Small intestine (tissue), 16 donors: Measurements from ENCODE around the gene FZD1. TPM values are rescaled to one million over a fixed set of nuclear protein-coding genes. Genes with fewer than 3 reads are reported as not detected.

Experiments
- DNase-seq, 2 donors: peaks; one replicate each; pipeline versions ENCODE4 v3.0.0 to v3.0.0-alpha.2; 2013
- FAIRE-seq: peaks from 2 replicates; lab custom pipeline; 2012; peaks lifted over from hg19 to GRCh38; lab: Jason Lieb, UNC
- H3K27ac ChIP-seq, 3 donors: one replicate each; pipeline ENCODE4 v1.5.1; 2013; ENCODE audit warnings: low read length in 2 of 3, mild to moderate bottlenecking in 2 of 3, control low read depth in 1 of 3, inconsistent platforms in 1 of 3, low read depth in 1 of 3, moderate library complexity in 1 of 3
- H3K27me3 ChIP-seq, 3 donors: one replicate each; pipeline ENCODE4 v1.6.1; 2013; ENCODE audit warnings: low read length in 3 of 3, inconsistent platforms in 1 of 3; ENCODE audit not compliant: control insufficient read depth in 3 of 3, insufficient read depth in 3 of 3
- H3K36me3 ChIP-seq, 3 donors: one replicate each; pipeline ENCODE4 v1.6.1; 2013; ENCODE audit warnings: low read length in 3 of 3, inconsistent platforms in 1 of 3, low read depth in 1 of 3, mild to moderate bottlenecking in 1 of 3, moderate library complexity in 1 of 3; ENCODE audit not compliant: control insufficient read depth in 3 of 3, insufficient read depth in 2 of 3
- H3K4me1 ChIP-seq, 3 donors: one replicate each; pipeline ENCODE4 v1.6.1; 2013; ENCODE audit warnings: low read length in 2 of 3, inconsistent platforms in 1 of 3, low read depth in 1 of 3, mild to moderate bottlenecking in 1 of 3, moderate library complexity in 1 of 3; ENCODE audit not compliant: control insufficient read depth in 3 of 3, insufficient read depth in 2 of 3
- H3K4me3 ChIP-seq, 3 donors: one replicate each; pipeline ENCODE4 v1.5.1; 2013; ENCODE audit warnings: low read length in 3 of 3, control low read depth in 1 of 3, inconsistent platforms in 1 of 3, low read depth in 1 of 3, mild to moderate bottlenecking in 1 of 3, moderate library complexity in 1 of 3
- H3K9me3 ChIP-seq, 2 donors: one replicate each; pipeline ENCODE4 v1.6.1; 2013; ENCODE audit warnings: low read depth in 1 of 2, low read length in 1 of 2; ENCODE audit not compliant: control insufficient read depth in 2 of 2, insufficient read depth in 1 of 2
- WGBS, 3 donors: extraction: QIAGEN DNeasy Blood & Tissue Kit; methylation state at CpG; one replicate each; pipeline ENCODE4 v1.1.7; 2013; 5-methylcytosine and 5-hydroxymethylcytosine counted together
- long read RNA-seq, 10 donors: transcript quantifications; one replicate each; lab custom pipeline, GENCODE V29; 2026
- polyA plus RNA-seq, 4 donors: library from polyadenylated mRNA; stranded (reverse) in 3 of 4; unstranded in 1 of 4; fragments of 200-250 nt in 3 of 4; fragments of 120-200 nt in 1 of 4; gene quantifications; one replicate each; pipeline versions ENCODE4 v1.2.1 to v1.2.3, GENCODE V29; 2013
- donor health status: healthy with polysubstance abuse.
- donor health status: control.
- donor health status: control.
- donor health status: Bipolar disorder and iron deficiency.
- donor health status: healthy.

Gene FZD1
- 10 to 100 TPM in 1 of 4 donors, 1 to 10 TPM in 3; 1.8 to 12.2 (median 3.4) TPM for polyA plus RNA-seq
- long read RNA-seq, donor 1, full-length matches to known transcripts, result 34 of 34 reads
- long read RNA-seq, donor 1, partial matches to known transcripts, result 0 of 34 reads
- long read RNA-seq, donor 1, other reads (novel, unspliced or antisense), result 0 of 34 reads
- long read RNA-seq, donor 2, full-length matches to known transcripts, result 6 of 6 reads
- long read RNA-seq, donor 2, partial matches to known transcripts, result 0 of 6 reads
- long read RNA-seq, donor 2, other reads (novel, unspliced or antisense), result 0 of 6 reads
- long read RNA-seq, donor 3, full-length matches to known transcripts, result 9 of 9 reads
- long read RNA-seq, donor 3, partial matches to known transcripts, result 0 of 9 reads
- long read RNA-seq, donor 3, other reads (novel, unspliced or antisense), result 0 of 9 reads
- long read RNA-seq, donor 4, full-length matches to known transcripts, result 2 of 2 reads
- long read RNA-seq, donor 4, partial matches to known transcripts, result 0 of 2 reads
- long read RNA-seq, donor 4, other reads (novel, unspliced or antisense), result 0 of 2 reads
- long read RNA-seq, donor 5, full-length matches to known transcripts, result 12 of 12 reads
- long read RNA-seq, donor 5, partial matches to known transcripts, result 0 of 12 reads
- long read RNA-seq, donor 5, other reads (novel, unspliced or antisense), result 0 of 12 reads
- long read RNA-seq, donor 6, full-length matches to known transcripts, result 14 of 14 reads
- long read RNA-seq, donor 6, partial matches to known transcripts, result 0 of 14 reads
- long read RNA-seq, donor 6, other reads (novel, unspliced or antisense), result 0 of 14 reads
- long read RNA-seq, donor 7, full-length matches to known transcripts, result 184 of 184 reads
- long read RNA-seq, donor 7, partial matches to known transcripts, result 0 of 184 reads
- long read RNA-seq, donor 7, other reads (novel, unspliced or antisense), result 0 of 184 reads
- long read RNA-seq, donor 8, full-length matches to known transcripts, result 1 of 1 reads
- long read RNA-seq, donor 8, partial matches to known transcripts, result 0 of 1 reads
- long read RNA-seq, donor 8, other reads (novel, unspliced or antisense), result 0 of 1 reads
- long read RNA-seq, donor 9, full-length matches to known transcripts, result 4 of 4 reads
- long read RNA-seq, donor 9, partial matches to known transcripts, result 0 of 4 reads
- long read RNA-seq, donor 9, other reads (novel, unspliced or antisense), result 0 of 4 reads
- long read RNA-seq, donor 10, full-length matches to known transcripts, result 33 of 33 reads
- long read RNA-seq, donor 10, partial matches to known transcripts, result 0 of 33 reads
- long read RNA-seq, donor 10, other reads (novel, unspliced or antisense), result 0 of 33 reads

- WGBS, 3 donors, result 0% methylated on average over 57 to 90 of the region's 90 CpGs
- no peak for FAIRE-seq
Observed at GRCh38 chr7:91264046-91264923, at the start of gene FZD1. Gene FZD1 (plus strand): TSS chr7:91264433. CDS start chr7:91264881, 448 bp downstream.

DNA sequence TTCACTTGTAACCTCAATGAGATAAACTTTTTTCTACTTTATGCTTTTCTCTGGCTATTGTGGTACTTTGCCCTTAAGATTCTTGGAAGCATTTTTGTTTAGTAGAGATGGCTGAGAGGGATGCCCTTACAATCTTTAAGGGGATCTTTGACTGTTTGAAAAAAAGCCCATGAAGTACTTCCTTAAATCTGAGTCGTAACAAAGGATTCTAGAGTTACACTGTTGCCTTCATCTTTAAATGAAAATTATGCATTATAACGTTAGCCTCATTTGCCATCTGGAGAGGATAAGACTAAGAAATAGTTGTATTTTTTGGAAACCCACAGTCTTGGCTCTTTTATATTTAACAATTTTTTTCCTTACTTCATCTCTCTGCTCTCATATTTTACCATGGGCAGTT, 37.8 kb upstream of the FZD1 start:
- WGBS, 3 donors, result 64 to 80% (median 71%) methylated on average over 2 of the region's 2 CpGs
- Histone ChIP-seq H3K4me3 (no peak overlapping the region), H3K4me1 (no peaks in the 10 kb centered on the region), H3K36me3 (no peaks in the 10 kb centered on the region), H3K27ac (no peak overlapping the region), H3K9me3 (no peaks in the 10 kb centered on the region), H3K27me3 (no peaks in the 10 kb centered on the region)
- no peak for FAIRE-seq
- DNase-seq, result no peak

More at GRCh38 chr7:91264046-91264923, at the start of gene FZD1:
- H3K27me3 ChIP-seq, result peaks cover 0 to 14% (median 3%) of the 10 kb centered on the region in 3 donors
- H3K36me3 ChIP-seq, result peaks cover 0 to 15% (median 0%) of the 10 kb centered on the region in 3 donors
- no peaks in the 10 kb centered on the region for H3K9me3 ChIP-seq
- H3K27ac ChIP-seq, result peak within 1 kb of the TSS; percentile 75 to 93 (median 93)
- peaks cover 0 to 15% (median 9%) of the 10 kb centered on the region in 3 donors for H3K4me1 ChIP-seq
- peak; percentile 98 to 99 for DNase-seq
- peak within 1 kb of the TSS; percentile 72 to 74 (median 73) for H3K4me3 ChIP-seq

- no peak for DNase-seq
- FAIRE-seq, result no peak
Observed at GRCh38 chr7:91228327-91228726, 35.9 kb upstream of the FZD1 start.

GRCh38 chr7:91228927-91229558, 35.2 kb upstream of the FZD1 start:
- DNase-seq (no peak), FAIRE-seq (no peak)
- Histone ChIP-seq H3K4me1 (no peaks in the 10 kb centered on the region), H3K36me3 (no peaks in the 10 kb centered on the region), H3K4me3 (no peak overlapping the region), H3K9me3 (no peaks in the 10 kb centered on the region), H3K27me3 (no peaks in the 10 kb centered on the region), H3K27ac (no peak overlapping the region)
- 71 to 81% (median 74%) methylated on average over 2 of the region's 2 CpGs for WGBS, 3 donors

More at GRCh38 chr7:91228327-91228726, 35.9 kb upstream of the FZD1 start:
- H3K4me1 ChIP-seq, result no peaks in the 10 kb centered on the region
- no peaks in the 10 kb centered on the region for H3K36me3 ChIP-seq
- H3K27me3 ChIP-seq, result no peaks in the 10 kb centered on the region
- no peak overlapping the region for H3K27ac ChIP-seq
- H3K9me3 ChIP-seq, result no peaks in the 10 kb centered on the region
- WGBS, 3 donors, result 80 to 92% (median 90%) methylated on average over 2 of the region's 2 CpGs
- no peak overlapping the region for H3K4me3 ChIP-seq

GRCh38 chr7:91230100-91230499, 34.1 kb upstream of the FZD1 start:
- 60 to 82% (median 82%) methylated on average over 2 of the region's 2 CpGs for WGBS, 3 donors
- H3K27me3 ChIP-seq, result no peaks in the 10 kb centered on the region
- no peak overlapping the region for H3K27ac ChIP-seq
- DNase-seq, result no peak
- FAIRE-seq, result no peak
- H3K36me3 ChIP-seq, result no peaks in the 10 kb centered on the region
- no peaks in the 10 kb centered on the region for H3K4me1 ChIP-seq
- no peaks in the 10 kb centered on the region for H3K9me3 ChIP-seq
- no peak overlapping the region for H3K4me3 ChIP-seq

DNA sequence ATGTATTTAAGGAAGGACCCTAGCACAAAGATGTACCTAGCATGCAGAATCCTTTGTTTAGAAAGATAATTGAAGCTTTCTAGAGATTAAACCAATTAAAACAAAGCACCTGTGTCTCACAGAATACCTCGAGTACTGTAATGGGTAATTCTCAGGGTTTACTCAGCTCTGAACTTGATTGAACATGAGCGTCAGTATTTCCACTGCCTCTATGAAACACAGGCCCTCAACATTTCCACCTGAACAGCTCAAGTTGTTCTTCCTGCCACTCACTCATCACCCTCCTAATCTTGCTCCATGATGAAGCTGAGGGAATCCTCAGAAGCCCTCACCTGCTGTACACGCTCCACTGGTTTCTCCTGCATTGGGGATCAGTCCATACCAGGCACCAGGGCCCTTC, 33.7 kb upstream of the FZD1 start:
- FAIRE-seq, result no peak
- WGBS, 3 donors, result 71 to 84% (median 73%) methylated on average over 3 of the region's 3 CpGs

DNA sequence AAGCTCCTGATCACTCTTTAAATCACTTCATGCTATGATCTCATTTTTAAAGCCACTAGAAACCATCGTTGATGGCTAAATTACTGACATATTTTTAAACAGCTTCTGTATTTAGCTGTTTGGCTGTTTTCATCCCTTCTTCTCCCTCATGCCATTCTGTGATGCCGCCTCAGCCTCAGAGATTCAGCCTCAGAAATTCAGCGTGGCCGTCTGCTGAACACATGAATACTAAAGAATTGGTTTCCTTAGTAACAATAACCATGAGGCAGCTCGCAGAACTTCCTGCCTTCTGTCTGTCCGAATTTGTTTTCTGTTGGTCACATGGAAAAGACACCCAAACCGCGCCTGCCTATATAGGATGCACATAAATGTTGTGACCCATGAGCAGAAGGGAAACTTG, 31.0 kb upstream of the FZD1 start:
- WGBS, 3 donors, result 67 to 84% (median 74%) methylated on average over 8 of the region's 8 CpGs
- no peak for DNase-seq
- H3K9me3 ChIP-seq, result no peaks in the 10 kb centered on the region
- no peaks in the 10 kb centered on the region for H3K36me3 ChIP-seq
- H3K27ac ChIP-seq, result no peak overlapping the region
- no peaks in the 10 kb centered on the region for H3K27me3 ChIP-seq
- no peaks in the 10 kb centered on the region for H3K4me1 ChIP-seq
- no peak overlapping the region for H3K4me3 ChIP-seq
- FAIRE-seq, result no peak

More for the DNA sequence above, 33.7 kb upstream of the FZD1 start:
- Histone ChIP-seq H3K4me3 (no peak overlapping the region), H3K27me3 (no peaks in the 10 kb centered on the region), H3K9me3 (no peaks in the 10 kb centered on the region), H3K4me1 (no peaks in the 10 kb centered on the region), H3K36me3 (no peaks in the 10 kb centered on the region), H3K27ac (no peak overlapping the region)
- DNase-seq, result no peak
